GM12878 (cell line): Measurements from ENCODE around the gene KRTAP5-2. TPM values are rescaled to one million over a fixed set of nuclear protein-coding genes. Genes with fewer than 3 reads are reported as not detected.
A peak's percentile ranks its signal among the peaks of the same experiment; 100 is the strongest.

Source experiments
- ATAC-seq: fragments of 200-7000 bp; cut with Tn5 transposase; 3 replicates; pipeline ENCODE4 v1.9.1; 2020; ENCODE audit warnings: mild to moderate bottlenecking, moderate library complexity
- BruUV-seq: library from RNA; stranded (reverse); fragments of 400-500 nt; replicated peaks from 2 replicates; lab custom pipeline; 2021; lab: Mats Ljungman, UMichigan
- CTCF ChIA-PET: fragments of 300-600 bp; sonication (Branson Sonifier 250); formaldehyde crosslinking; extraction: SDS; loops from one replicate; lab custom pipeline; 2021; ENCODE audit warnings: inconsistent platforms; lab: Yijun Ruan, JAX
- POLR2A ChIA-PET: fragments of 350-600 bp; formaldehyde crosslinking; extraction: SDS; loops from one replicate; lab custom pipeline; 2021; ENCODE audit warnings: inconsistent platforms; lab: Charles Lee
- RAD21 ChIA-PET: fragments of 300-600 bp; sonication (Branson Sonifier 250); formaldehyde crosslinking; loops from one replicate; lab custom pipeline; 2023; ENCODE audit warnings: antibody characterized with exemption; ENCODE audit not compliant: unreplicated experiment; lab: Charles Lee
- SMC1A ChIA-PET: fragments of 300-600 bp; sonication (Branson Sonifier 250); formaldehyde crosslinking; loops from one replicate; lab custom pipeline; 2023; ENCODE audit not compliant: unreplicated experiment, uncharacterized antibody; lab: Charles Lee
- DNase-seq: peaks from one replicate; pipeline ENCODE4 v3.0.0-alpha.2; 2011; ENCODE audit warnings: low read depth, low spot score
- FAIRE-seq: peaks from 3 replicates; lab custom pipeline; 2011; peaks lifted over from hg19 to GRCh38; lab: Jason Lieb, UNC
- H2AFZ ChIP-seq: 2 replicates; pipeline ENCODE4 v1.6.0; 2011; ENCODE audit warnings: low read depth, low read length, control low read depth; ENCODE audit not compliant: control insufficient read depth
- H3K27ac ChIP-seq: 2 replicates; pipeline ENCODE4 v1.5.1; 2011; ENCODE audit warnings: control low read depth; ENCODE audit not compliant: control insufficient read depth, insufficient read depth
- H3K27me3 ChIP-seq, 2 experiments: replicated peaks in 1 of 2; 2 replicates each; pipeline versions ENCODE4 v1.6.0 to v1.6.1; 2011; ENCODE audit warnings: low read length in 1 of 2; ENCODE audit not compliant: control insufficient read depth in 2 of 2, insufficient read depth in 2 of 2
- H3K36me3 ChIP-seq, 2 experiments: 2 replicates each; pipeline ENCODE4 v1.5.1; 2011; ENCODE audit warnings: low read length in 1 of 2; ENCODE audit not compliant: control insufficient read depth in 2 of 2, insufficient read depth in 2 of 2
- H3K4me1 ChIP-seq: 2 replicates; pipeline ENCODE4 v1.6.1; 2011; ENCODE audit warnings: mild to moderate bottlenecking, low read length, moderate library complexity, mixed read lengths; ENCODE audit not compliant: control insufficient read depth, insufficient read depth
- H3K4me2 ChIP-seq: 2 replicates; pipeline ENCODE4 v1.6.0; 2011; ENCODE audit warnings: control low read depth; ENCODE audit not compliant: control insufficient read depth, insufficient read depth
- H3K4me3 ChIP-seq: fragments of 200-600 bp; sonication (generic); 2 replicates; pipeline ENCODE4 v1.5.1; 2016
- H3K79me2 ChIP-seq: 2 replicates; pipeline ENCODE4 v1.6.0; 2011; ENCODE audit warnings: low read length; ENCODE audit not compliant: control insufficient read depth, insufficient read depth
- H3K9ac ChIP-seq: 2 replicates; pipeline ENCODE4 v1.8.0; 2011; ENCODE audit warnings: low read length, control low read depth, mixed read lengths; ENCODE audit not compliant: control insufficient read depth, insufficient read depth
- H3K9me3 ChIP-seq: replicated peaks from 3 replicates; pipeline ENCODE4 v1.5.1; 2011; ENCODE audit warnings: mild to moderate bottlenecking, low read length; ENCODE audit not compliant: control insufficient read depth, insufficient read depth
- H4K20me1 ChIP-seq: 2 replicates; pipeline ENCODE4 v1.6.0; 2011; ENCODE audit not compliant: control insufficient read depth, insufficient read depth
- CEBPB ChIP-seq, 2 experiments: fragments of 150-350 bp in 1 of 2; IDR thresholded peaks; 2 replicates each; pipeline ENCODE4 v1.6.1; 2012 to 2014; ENCODE audit warnings: low read depth in 2 of 2, low read length in 2 of 2, borderline replicate concordance in 1 of 2, inconsistent platforms in 1 of 2
- CHD1 ChIP-seq: IDR thresholded peaks from 2 replicates; pipeline ENCODE4 v1.6.1; 2012; ENCODE audit warnings: low read depth, low read length, improper control_type of control experiment
- E4F1 ChIP-seq: fragments of 450-650 bp; IDR thresholded peaks from 2 replicates; pipeline ENCODE4 v1.6.1; 2018; ENCODE audit warnings: borderline replicate concordance, mild to moderate bottlenecking; ENCODE audit not compliant: partially characterized antibody
- HCFC1 ChIP-seq: fragments of 150-350 bp; IDR thresholded peaks from 2 replicates; pipeline ENCODE4 v1.6.1; 2014; ENCODE audit warnings: low read length
- HDGF ChIP-seq: fragments of 450-650 bp; IDR thresholded peaks from 2 replicates; pipeline ENCODE4 v1.6.1; 2016; ENCODE audit warnings: antibody characterized with exemption
- PAX5 ChIP-seq: IDR thresholded peaks from 2 replicates; pipeline ENCODE4 v1.6.1; 2011; ENCODE audit warnings: low read depth, low read length, borderline replicate concordance
- RBBP5 ChIP-seq: fragments of 200-600 bp; sonication (generic); conservative IDR thresholded peaks from 2 replicates; pipeline ENCODE4 v1.6.1; 2016
- SPI1 ChIP-seq: IDR thresholded peaks from 2 replicates; pipeline ENCODE4 v1.6.1; 2011; ENCODE audit warnings: low read depth, mild to moderate bottlenecking, low read length, moderate library complexity, borderline replicate concordance; ENCODE audit not compliant: insufficient read depth
- TAF1 ChIP-seq: IDR thresholded peaks from 2 replicates; pipeline ENCODE4 v1.6.1; 2011; ENCODE audit warnings: mild to moderate bottlenecking, low read depth, low read length, borderline replicate concordance
- USF2 ChIP-seq: IDR thresholded peaks from 2 replicates; pipeline ENCODE4 v1.6.1; 2011; ENCODE audit warnings: low read depth, low read length, improper control_type of control experiment, borderline replicate concordance
- WRNIP1 ChIP-seq: IDR thresholded peaks from 2 replicates; pipeline ENCODE4 v1.6.1; 2011; ENCODE audit warnings: low read depth, low read length, improper control_type of control experiment, borderline replicate concordance
- YY1 ChIP-seq: IDR thresholded peaks from 2 replicates; pipeline ENCODE4 v1.6.1; 2011; ENCODE audit warnings: low read depth, mild to moderate bottlenecking, low read length
- ZBED1 ChIP-seq: IDR thresholded peaks from 2 replicates; pipeline ENCODE4 v1.6.1; 2016; ENCODE audit warnings: borderline replicate concordance
- ZNF622 ChIP-seq: fragments of 450-650 bp; IDR thresholded peaks from 2 replicates; pipeline ENCODE4 v1.6.1; 2017; ENCODE audit warnings: mild to moderate bottlenecking, inconsistent platforms
- WGBS: methylation state at CpG from one replicate; pipeline ENCODE4 v1.1.6; 2016; ENCODE audit warnings: low lambda C conversion rate; ENCODE audit not compliant: insufficient replicate concordance, insufficient coverage; ENCODE audit errors: missing lambda C conversion rate; 5-methylcytosine and 5-hydroxymethylcytosine counted together
- in situ Hi-C: fragments of 300-500 bp; cut with MboI; formaldehyde crosslinking; loops from 9 replicates; pipeline ENCODE4 v1.14.3; 2018; ENCODE audit warnings: mixed read lengths
- intact Hi-C: fragments of 100-400 bp; cut with micrococcal nuclease; formaldehyde crosslinking; loops from one replicate; pipeline ENCODE4 v1.14.2; 2022; ENCODE audit not compliant: unreplicated experiment
- polyA plus RNA-seq, 11 experiments: library from polyadenylated mRNA; depleted of rRNA in 4 of 11; unstranded in 6 of 11; stranded (reverse) in 5 of 11; fragments of >200 nt; fragmentation: Nextera tagmentation in 4 of 11; fragmentation: Illumina TruSeq in 1 of 11; extraction: Ambion mirVana in 4 of 11; extraction: Trizol in 1 of 11; gene quantifications; 1 replicate in 1 of 11; 2 replicates in 10 of 11; pipeline versions ENCODE4 v1.2.1 to v1.2.3, GENCODE V29; 2011 to 2016; ENCODE audit warnings: inconsistent platforms in 2 of 11, missing spikeins in 2 of 11, low read depth in 1 of 11
- total RNA-seq, 4 experiments: library from RNA; depleted of rRNA in 3 of 4; stranded (reverse); fragments of >200 nt in 3 of 4; fragmentation: Illumina TruSeq in 1 of 4; extraction: Trizol in 1 of 4; gene quantifications; 2 replicates each; pipeline versions ENCODE4 v1.2.1 to v1.2.3, GENCODE V29; 2013 to 2021

The KRTAP5-2 gene
- total and polyA plus RNA-seq, 10 of the 15 experiments (the other 5 are each of a cell fraction or from before 2014, with no cell fraction given), result not detected

- Histone ChIP-seq H3K4me3 (no peak overlapping the region), H3K9me3 (no peaks in the 10 kb centered on the region), H3K27me3 (no peaks in the 10 kb centered on the region; a peak in 1 of 4 replicates), H3K4me1 (no peaks in the 10 kb centered on the region), H4K20me1 (no peaks in the 10 kb centered on the region), H2AFZ (no peak overlapping the region), H3K4me2 (no peak overlapping the region), H3K27ac (no peak overlapping the region), H3K79me2 (no peaks in the 10 kb centered on the region), H3K36me3 (no peaks in the 10 kb centered on the region), H3K9ac (no peak overlapping the region)
- no TSS peak for BruUV-seq
- WGBS, result 21% methylated on average over 12 of the region's 12 CpGs
- intact Hi-C loops (no loop called here), in situ Hi-C loops (no loop called here)
- CTCF ChIA-PET, result interaction anchor here (1.5 kb wide), 1 partner anchor 188 kb away, joined by 5 read pairs; no protein-coding TSS in a partner anchor
- SMC1A ChIA-PET, result no interaction called here
- POLR2A ChIA-PET, result interaction anchor here (0.6 kb wide), 1 partner anchor 26 kb away, joined by 5 read pairs; no protein-coding TSS in a partner anchor
- DNase-seq, result no peak
- RAD21 ChIA-PET, result no interaction called here
- FAIRE-seq, result no peak
- ATAC-seq, result no peak
- TF ChIP-seq RBBP5, result no peak
- TF ChIP-seq SPI1, result peak; percentile 17; the same call in 1 of the 2 replicates
- no peak for TF ChIP-seq CEBPB (IDR thresholded peaks at IDR 0.05; ENCODE audit: borderline replicate concordance in 1 of 2, low read depth in 2 of 2, low read length in 2 of 2)
- TF ChIP-seq, all 136 proteins: peak for 1
Measured at GRCh38 chr11:1645357-1645821, 47.3 kb upstream of the KRTAP5-2 start.

GRCh38 chr11:1644601-1645356 lies 46.7 kb upstream of the KRTAP5-2 start:
- DNase-seq (no peak), FAIRE-seq (no peak), ATAC-seq (no peak)
- no peak overlapping the region for H3K4me3 ChIP-seq
- H3K4me1 ChIP-seq, result no peaks in the 10 kb centered on the region
- no peak overlapping the region for H3K9ac ChIP-seq
- BruUV-seq, result no TSS peak
- no peaks in the 10 kb centered on the region for H3K9me3 ChIP-seq
- POLR2A ChIA-PET, result interaction anchor here (0.6 kb wide), 1 partner anchor 25 kb away, joined by 5 read pairs; no protein-coding TSS in a partner anchor
- RAD21 ChIA-PET, result no interaction called here
- no peaks in the 10 kb centered on the region for H3K79me2 ChIP-seq
- H4K20me1 ChIP-seq, result no peaks in the 10 kb centered on the region
- intact Hi-C loops, result no loop called here
- no peaks in the 10 kb centered on the region for H3K36me3 ChIP-seq
- H3K27ac ChIP-seq, result no peak overlapping the region
- SMC1A ChIA-PET, result no interaction called here
- H3K4me2 ChIP-seq, result no peak overlapping the region
- in situ Hi-C loops, result no loop called here
- H3K27me3 ChIP-seq, result no peaks in the 10 kb centered on the region; a peak in 2 of 4 replicates
- WGBS, result 26% methylated on average over 18 of the region's 20 CpGs
- CTCF ChIA-PET, result interaction anchor here (1.4 kb wide), 1 partner anchor 8 kb away, joined by 5 read pairs; no protein-coding TSS in a partner anchor
- H2AFZ ChIP-seq, result no peak overlapping the region
- no peak for TF ChIP-seq HCFC1
- TF ChIP-seq YY1, result no peak
- no peak for TF ChIP-seq ZNF622
- TF ChIP-seq WRNIP1, result no peak
- TF ChIP-seq ZBED1, result no peak
- TF ChIP-seq USF2, result no peak
- TF ChIP-seq HDGF, result no peak
- TF ChIP-seq CHD1, result no peak
- no peak for TF ChIP-seq PAX5
- no peak for TF ChIP-seq E4F1
- TF ChIP-seq TAF1, result no peak
